Measurements from ENCODE around the gene ZBED2.
"Not testable (repeated sequence)": the region's sequence is repeated elsewhere in the genome, so short reads cannot be mapped to it uniquely, and the experiment has no call there.

The ZBED2 gene

DNA sequence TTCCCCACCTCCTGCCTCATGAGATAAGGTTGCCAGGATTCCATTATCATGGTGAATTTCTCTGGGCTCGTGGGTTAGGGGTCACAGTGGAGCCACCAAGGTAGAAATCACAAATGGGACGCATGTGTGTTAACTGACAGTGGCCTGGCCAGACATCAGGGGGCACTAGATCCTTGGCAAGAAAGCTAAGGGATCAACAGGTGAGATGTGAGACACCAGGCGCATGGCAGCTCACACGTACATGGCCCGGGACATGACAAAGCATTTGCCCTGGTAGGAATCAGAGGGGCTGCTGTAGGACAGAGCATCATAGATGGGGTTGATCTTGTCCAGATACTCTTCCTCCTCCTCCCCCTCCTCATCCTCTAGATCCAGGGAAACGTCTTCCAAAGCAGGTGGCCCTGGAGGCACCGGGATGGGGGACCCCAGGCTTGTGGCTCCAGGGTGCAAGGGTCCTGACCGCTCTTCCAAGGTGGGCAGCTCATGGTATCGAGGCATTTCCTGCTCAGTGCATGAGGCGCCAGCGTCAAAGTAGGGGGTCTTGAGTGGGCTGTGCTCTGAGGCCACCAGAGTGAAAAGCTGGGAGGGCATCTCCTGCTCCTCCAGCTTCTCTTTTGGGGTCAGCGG lies 24.6 kb downstream of the ZBED2 start:
- DNase-seq: no peak

DNA sequence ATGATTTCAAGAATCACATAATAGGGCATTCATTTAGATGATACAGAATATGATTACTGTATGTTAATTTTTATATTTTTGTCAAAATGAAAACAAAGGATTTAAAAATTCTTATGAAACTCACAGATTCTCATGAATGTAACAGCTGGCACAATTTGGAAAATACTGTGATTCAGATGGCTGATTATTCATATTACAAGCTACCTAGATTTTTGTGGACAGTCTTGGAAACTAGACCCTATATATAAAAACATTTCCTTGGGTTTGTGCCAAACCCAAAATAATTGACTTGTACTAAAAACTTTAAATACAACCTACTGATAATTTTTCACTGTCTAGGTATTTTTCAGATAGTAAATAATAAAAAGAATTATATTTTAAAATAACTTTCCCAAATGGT lies 26.2 kb downstream of the ZBED2 start:
- DNase-seq: no peak

- no peak for DNase-seq
Measured at GRCh38 chr3:111568355-111568754, 26.8 kb downstream of the ZBED2 start.

DNA sequence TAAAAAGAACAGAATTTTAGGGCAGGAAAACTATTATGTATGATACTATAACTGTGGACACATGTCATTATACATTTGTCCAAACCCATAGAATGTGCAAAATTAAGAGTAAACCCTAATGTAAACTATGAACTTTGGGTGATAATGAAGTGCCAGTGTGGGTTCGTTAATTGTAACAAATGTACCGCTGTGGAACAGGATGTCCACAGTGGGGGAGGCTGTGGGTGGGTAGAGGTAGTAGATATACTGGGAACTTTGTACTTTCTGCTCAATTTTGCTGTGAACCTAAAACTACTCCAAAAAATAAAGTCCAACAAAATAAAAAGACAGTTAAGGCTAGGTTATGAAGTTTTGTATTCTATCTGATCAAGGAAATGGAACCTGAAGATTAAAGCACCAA lies 28.3 kb downstream of the ZBED2 start:
- DNase-seq: no peak

DNA sequence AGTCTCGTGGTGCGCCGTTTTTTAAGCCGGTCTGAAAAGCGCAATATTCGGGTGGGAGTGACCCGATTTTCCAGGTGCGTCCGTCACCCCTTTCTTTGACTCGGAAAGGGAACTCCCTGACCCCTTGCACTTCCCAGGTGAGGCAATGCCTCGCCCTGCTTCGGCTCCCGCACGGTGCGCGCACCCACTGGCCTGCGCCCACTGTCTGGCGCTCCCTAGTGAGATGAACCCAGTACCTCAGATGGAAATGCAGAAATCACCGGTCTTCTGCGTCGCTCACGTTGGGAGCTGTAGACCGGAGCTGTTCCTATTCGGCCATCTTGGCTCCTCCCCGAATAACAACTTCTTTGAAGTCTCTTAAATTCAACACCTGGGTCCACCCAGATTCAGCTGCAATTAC lies 33.2 kb downstream of the ZBED2 start:
- DNase-seq: not testable (repeated sequence)

DNA sequence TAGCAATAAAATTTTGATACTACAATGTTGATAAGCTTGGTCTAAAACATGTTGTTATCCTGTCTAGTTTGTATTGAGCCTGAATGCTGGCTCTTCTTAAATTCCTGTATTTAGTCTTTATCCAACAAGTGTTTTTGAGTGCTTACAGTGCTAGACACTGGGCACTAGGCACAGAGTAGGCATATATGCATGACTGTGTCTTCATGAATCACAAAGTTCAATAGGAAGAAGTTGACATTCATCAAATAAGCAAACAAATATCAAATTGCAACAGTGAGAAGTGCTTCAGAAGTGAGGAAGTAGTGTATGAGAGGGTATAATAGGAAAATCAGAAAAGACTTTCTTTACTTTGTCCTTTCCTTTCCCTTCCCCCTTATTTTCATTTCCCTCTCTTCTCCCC lies 46.4 kb downstream of the ZBED2 start:
- no peak for DNase-seq

- DNase-seq: no peak
Measured at GRCh38 chr3:111548092-111548491, 47.1 kb downstream of the ZBED2 start.

GRCh38 chr3:111547631-111548030 lies 47.5 kb downstream of the ZBED2 start:
- no peak for DNase-seq

DNA sequence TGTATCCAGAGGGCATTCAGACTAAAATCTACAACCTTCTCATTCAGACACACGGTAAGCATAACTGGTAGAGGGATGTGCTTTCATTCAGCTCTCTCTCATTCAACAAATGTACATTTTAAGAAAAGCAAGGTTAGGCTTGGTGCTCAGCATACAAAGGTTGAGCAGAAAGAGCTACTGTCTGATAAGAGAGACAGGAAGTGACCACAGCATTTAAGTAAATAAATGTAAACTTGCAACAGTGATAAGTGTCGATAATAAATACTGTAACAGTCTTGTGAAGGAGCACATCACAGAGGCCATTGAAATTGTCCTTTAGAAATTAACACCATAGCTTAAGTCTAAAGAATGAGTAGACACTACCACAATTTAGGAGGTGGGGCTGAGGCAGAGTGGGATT lies 49.8 kb downstream of the ZBED2 start:
- DNase-seq: no peak

All from NCI-H187 (cell line).